Glutamatergic neuron (in vitro differentiated cells): ENCODE data around the gene PM20D1. TPM values are rescaled to one million over a fixed set of nuclear protein-coding genes. Genes with fewer than 3 reads are reported as not detected.
"Not testable (repeated sequence)": the region's sequence is repeated elsewhere in the genome, so short reads cannot be mapped to it uniquely, and the experiment has no call there.

Experiments
- DNase-seq: peaks from one replicate; pipeline ENCODE4 v3.0.0; 2022
- H3K27ac Mint-ChIP-seq: one replicate; pipeline ENCODE4 v1.8.0; 2020; ENCODE audit warnings: mild to moderate bottlenecking, mixed read lengths, inconsistent platforms; ENCODE audit not compliant: unreplicated experiment
- H3K27me3 Mint-ChIP-seq: one replicate; pipeline ENCODE4 v1.8.0; 2020; ENCODE audit warnings: mild to moderate bottlenecking, moderate library complexity, mixed read lengths, inconsistent platforms; ENCODE audit not compliant: unreplicated experiment
- H3K36me3 Mint-ChIP-seq: one replicate; pipeline ENCODE4 v1.8.0; 2020; ENCODE audit warnings: mild to moderate bottlenecking, mixed read lengths, inconsistent platforms; ENCODE audit not compliant: unreplicated experiment
- H3K4me1 Mint-ChIP-seq: one replicate; pipeline ENCODE4 v1.8.0; 2020; ENCODE audit warnings: mild to moderate bottlenecking, low read depth, mixed read lengths, inconsistent platforms; ENCODE audit not compliant: unreplicated experiment
- H3K4me3 Mint-ChIP-seq: one replicate; pipeline ENCODE4 v1.8.0; 2020; ENCODE audit warnings: mild to moderate bottlenecking, mixed read lengths, inconsistent platforms; ENCODE audit not compliant: unreplicated experiment
- H3K9me3 Mint-ChIP-seq: one replicate; pipeline ENCODE4 v1.8.0; 2020; ENCODE audit warnings: mild to moderate bottlenecking, moderate library complexity, mixed read lengths, inconsistent platforms; ENCODE audit not compliant: unreplicated experiment
- total RNA-seq: library from RNA; stranded (reverse); fragmentation: NEBNext Ultra II Directional; extraction: Animal tissue kit (Norgen Biotek cat#: 25700); gene quantifications from one replicate; pipeline ENCODE4 v1.2.1, GENCODE V29; 2021; ENCODE audit not compliant: unreplicated experiment
- TF ChIP-seq, protein P1 (sequence below): fragments of 200-600 bp; sonication (generic); IDR thresholded peaks from one replicate; pipeline ENCODE4 v1.5.0; 2021; ENCODE audit not compliant: partially characterized antibody, unreplicated experiment

The PM20D1 gene
- total RNA-seq, 1 donor from 2014 or later, result not detected

DNA sequence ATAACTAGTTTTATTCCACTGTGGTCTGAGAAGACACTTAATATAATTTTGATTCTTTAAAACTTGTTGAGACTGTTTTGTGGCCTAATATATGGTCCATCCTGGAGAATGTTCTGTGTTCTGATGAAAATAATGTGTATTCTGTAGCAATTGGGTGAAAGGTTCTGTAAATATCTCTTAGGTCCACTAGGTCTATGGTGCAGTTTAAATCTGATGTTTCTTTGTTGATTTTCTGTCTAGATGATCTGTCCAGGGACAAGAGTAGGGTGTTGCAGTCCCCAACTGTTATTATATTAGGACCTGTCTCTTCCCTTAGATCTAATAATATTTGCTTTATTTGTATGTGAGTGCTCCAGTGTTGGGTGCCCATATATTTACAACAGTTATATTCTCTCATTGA lies 33.9 kb upstream of the PM20D1 start:
- no peak overlapping the region for H3K4me3 Mint-ChIP-seq
- H3K9me3 Mint-ChIP-seq, result no peaks in the 10 kb centered on the region
- no peaks in the 10 kb centered on the region for H3K4me1 Mint-ChIP-seq
- peaks cover 2% of the 10 kb centered on the region for H3K27me3 Mint-ChIP-seq
- DNase-seq, result no peak
- no peak overlapping the region for H3K27ac Mint-ChIP-seq
- TF ChIP-seq, protein P1, sequence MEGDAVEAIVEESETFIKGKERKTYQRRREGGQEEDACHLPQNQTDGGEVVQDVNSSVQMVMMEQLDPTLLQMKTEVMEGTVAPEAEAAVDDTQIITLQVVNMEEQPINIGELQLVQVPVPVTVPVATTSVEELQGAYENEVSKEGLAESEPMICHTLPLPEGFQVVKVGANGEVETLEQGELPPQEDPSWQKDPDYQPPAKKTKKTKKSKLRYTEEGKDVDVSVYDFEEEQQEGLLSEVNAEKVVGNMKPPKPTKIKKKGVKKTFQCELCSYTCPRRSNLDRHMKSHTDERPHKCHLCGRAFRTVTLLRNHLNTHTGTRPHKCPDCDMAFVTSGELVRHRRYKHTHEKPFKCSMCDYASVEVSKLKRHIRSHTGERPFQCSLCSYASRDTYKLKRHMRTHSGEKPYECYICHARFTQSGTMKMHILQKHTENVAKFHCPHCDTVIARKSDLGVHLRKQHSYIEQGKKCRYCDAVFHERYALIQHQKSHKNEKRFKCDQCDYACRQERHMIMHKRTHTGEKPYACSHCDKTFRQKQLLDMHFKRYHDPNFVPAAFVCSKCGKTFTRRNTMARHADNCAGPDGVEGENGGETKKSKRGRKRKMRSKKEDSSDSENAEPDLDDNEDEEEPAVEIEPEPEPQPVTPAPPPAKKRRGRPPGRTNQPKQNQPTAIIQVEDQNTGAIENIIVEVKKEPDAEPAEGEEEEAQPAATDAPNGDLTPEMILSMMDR, result no peak
- peaks cover 9% of the 10 kb centered on the region for H3K36me3 Mint-ChIP-seq

DNA sequence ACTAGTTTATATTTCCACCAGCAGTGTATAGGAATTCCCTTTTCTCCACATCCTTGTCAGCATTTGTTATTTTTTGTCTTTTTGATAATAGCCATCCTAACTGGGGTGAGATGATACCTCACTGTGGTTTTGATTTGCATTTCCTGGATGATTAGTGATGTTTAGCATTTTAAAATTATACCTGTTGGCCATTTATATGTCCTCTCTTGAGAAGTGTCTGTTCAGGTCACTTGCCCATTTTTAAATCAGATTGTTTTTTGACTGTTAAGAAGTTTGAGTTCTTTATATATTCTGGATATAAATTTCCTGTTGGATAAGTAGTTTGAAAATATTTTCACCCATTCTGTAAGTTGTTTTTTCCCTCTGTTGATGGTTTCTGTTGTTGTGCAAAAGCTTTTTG lies 31.0 kb upstream of the PM20D1 start:
- Mint-ChIP-seq H3K4me3 (no peak overlapping the region), H3K4me1 (no peaks in the 10 kb centered on the region), H3K9me3 (no peaks in the 10 kb centered on the region), H3K27me3 (peaks cover 2% of the 10 kb centered on the region), H3K27ac (no peak overlapping the region), H3K36me3 (peaks cover 11% of the 10 kb centered on the region)
- TF ChIP-seq, protein P1, result no peak
- DNase-seq, result no peak

DNA sequence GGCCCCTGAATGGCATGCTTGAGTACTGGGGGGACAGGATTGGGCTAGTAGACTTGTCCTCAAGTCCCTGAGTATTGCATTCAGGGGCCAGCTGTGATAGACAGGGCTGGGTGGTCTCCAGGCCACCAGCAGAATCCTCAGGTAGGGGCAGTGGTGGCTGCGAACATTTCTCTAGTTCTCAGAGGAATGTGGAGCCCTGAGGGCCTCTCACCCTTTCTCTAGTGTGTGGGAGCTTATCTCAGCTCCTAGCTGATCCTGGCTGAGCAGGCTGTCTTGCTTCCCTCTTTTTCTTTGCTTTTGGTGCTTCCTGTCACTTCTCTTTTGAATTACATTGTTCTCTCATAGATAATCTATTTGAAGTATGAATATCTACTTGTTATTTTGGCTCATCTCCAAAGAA lies 30.0 kb upstream of the PM20D1 start:
- Mint-ChIP-seq H3K36me3 (peaks cover 11% of the 10 kb centered on the region), H3K4me3 (no peak overlapping the region), H3K27me3 (peaks cover 2% of the 10 kb centered on the region), H3K4me1 (no peaks in the 10 kb centered on the region), H3K27ac (no peak overlapping the region), H3K9me3 (no peaks in the 10 kb centered on the region)
- DNase-seq, result no peak
- TF ChIP-seq, protein P1, result no peak

DNA sequence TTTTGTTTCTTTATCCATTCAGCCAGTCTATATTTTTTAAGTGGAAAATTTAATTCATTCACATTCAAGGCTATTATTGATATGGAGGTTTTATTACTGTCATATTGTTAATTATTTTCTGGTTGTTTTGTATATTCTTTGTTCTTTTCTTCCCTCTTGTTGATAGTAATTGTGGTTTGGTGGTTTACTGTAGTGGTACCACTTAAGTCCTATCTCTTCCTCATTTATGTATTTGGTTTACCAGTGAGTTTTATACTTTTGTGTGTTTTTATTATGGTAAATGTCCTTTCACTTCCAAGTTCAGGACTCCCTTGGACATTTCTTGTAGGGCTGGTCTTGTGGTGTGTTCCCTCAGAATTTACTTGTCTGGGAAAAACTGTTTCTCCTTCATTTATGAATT lies 28.1 kb upstream of the PM20D1 start:
- Mint-ChIP-seq H3K27ac (no peak overlapping the region), H3K9me3 (no peaks in the 10 kb centered on the region), H3K27me3 (peaks cover 2% of the 10 kb centered on the region), H3K36me3 (peaks cover 11% of the 10 kb centered on the region), H3K4me1 (no peaks in the 10 kb centered on the region), H3K4me3 (no peak overlapping the region)
- TF ChIP-seq, protein P1, result no peak
- DNase-seq, result no peak

DNA sequence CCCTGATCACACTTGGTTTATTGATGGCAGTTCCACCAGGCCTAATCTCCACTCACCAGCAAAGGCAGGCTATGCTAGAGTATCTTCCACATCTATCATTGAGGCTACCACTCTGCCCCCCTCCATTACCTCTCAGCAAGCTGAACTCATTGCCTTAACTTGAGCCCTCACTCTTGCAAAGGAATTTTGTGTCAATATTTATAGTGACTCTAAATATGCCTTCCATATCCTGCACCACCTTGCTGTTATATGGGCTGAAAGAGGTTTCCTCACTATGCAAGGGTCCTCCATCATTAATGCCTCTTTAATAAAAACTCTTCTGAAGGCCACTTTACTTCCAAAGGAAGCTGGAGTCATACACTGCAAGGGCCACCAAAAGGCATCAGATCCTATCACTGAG lies 23.2 kb upstream of the PM20D1 start:
- H3K4me1 Mint-ChIP-seq, DNase-seq, H3K27me3 Mint-ChIP-seq, H3K9me3 Mint-ChIP-seq, H3K27ac Mint-ChIP-seq, H3K36me3 Mint-ChIP-seq, H3K4me3 Mint-ChIP-seq: not testable (repeated sequence)

DNA sequence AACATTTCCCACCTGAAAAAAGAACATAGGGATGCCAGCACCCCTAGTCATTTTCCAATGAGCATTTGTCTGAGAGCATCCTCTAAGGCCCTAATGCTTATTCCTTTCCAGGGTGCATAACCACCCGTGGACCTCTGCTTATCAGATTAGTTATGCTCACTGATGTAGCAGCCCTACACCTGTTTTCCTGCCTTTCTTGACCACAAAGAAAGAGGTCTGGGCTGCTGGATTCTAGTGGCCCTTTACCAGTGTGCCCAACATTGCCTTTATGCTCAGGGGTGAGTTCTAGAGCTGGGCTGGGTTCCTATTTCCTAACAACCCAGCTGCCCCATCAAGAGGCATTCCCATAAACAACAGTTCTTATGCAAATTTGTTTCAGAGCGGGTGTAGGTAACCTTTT lies 20.3 kb upstream of the PM20D1 start:
- Mint-ChIP-seq H3K27me3 (peaks cover 3% of the 10 kb centered on the region), H3K36me3 (no peaks in the 10 kb centered on the region), H3K27ac (no peak overlapping the region), H3K4me3 (no peak overlapping the region), H3K9me3 (no peaks in the 10 kb centered on the region), H3K4me1 (no peaks in the 10 kb centered on the region)
- TF ChIP-seq, protein P1, result no peak
- no peak for DNase-seq
